Measurements from ENCODE around the gene KRTCAP3. TPM values are rescaled to one million over a fixed set of nuclear protein-coding genes. Genes with fewer than 3 reads are reported as not detected.

KRTCAP3 gene
- total and polyA plus RNA-seq, 2 of the 4 experiments (the other 2 are of a cell fraction) = 1.5 TPM; not detected in 1

DNA sequence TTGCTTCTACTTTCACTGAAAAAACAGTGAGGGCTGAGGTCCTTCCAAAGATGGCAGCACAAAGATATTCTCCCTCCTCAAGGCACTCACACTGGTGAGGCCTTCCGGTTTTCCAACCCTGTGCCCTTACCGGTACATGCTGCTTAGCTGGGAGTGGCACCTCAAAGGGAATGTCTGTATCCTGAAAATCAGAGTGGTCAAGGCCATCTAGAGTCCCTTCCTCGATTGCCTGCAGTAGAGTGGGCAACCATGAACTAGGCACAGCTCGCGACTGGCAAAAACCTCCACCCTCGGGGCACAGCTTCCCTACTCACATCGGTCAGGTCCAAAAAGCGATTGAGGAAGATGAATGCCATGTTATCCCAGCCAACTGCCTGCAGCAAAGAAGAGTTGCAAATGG, 3.4 kb downstream of the KRTCAP3 start:
- Histone ChIP-seq H3K23ac (ENCODE audit: low read depth, low read length) (no peak overlapping the region), H3K27me3 (ENCODE audit: control insufficient read depth, insufficient read depth, low read length) (no peaks in the 10 kb centered on the region), H3K4ac (ENCODE audit: low read depth, low read length) (no peak overlapping the region), H3K9me3 (ENCODE audit: control insufficient read depth, insufficient read depth, low read length) (no peaks in the 10 kb centered on the region), H4K20me1 (ENCODE audit: insufficient read depth, low read length) (peaks cover 4% of the 10 kb centered on the region), H4K91ac (ENCODE audit: insufficient read depth, low read depth, low read length) (no peak overlapping the region), H3K4me1 (ENCODE audit: control insufficient read depth, insufficient read depth, low read length) (no peaks in the 10 kb centered on the region), H2AK9ac (replicated peaks; ENCODE audit: low read depth, low read length, poor library complexity) (no peak overlapping the region), H3K9ac (ENCODE audit: low read depth, low read length) (no peak overlapping the region), H2AFZ (replicated peaks; ENCODE audit: low read length, poor library complexity) (no peak overlapping the region), H3K36me3 (ENCODE audit: control insufficient read depth, insufficient read depth, low read length) (peaks cover 43% of the 10 kb centered on the region), H3K18ac (ENCODE audit: low read depth, low read length) (no peak overlapping the region), H3K4me2 (ENCODE audit: low read depth, low read length) (no peak overlapping the region), H3K79me1 (ENCODE audit: low read depth in 1 of 2, low read length in 2 of 2) (no peaks in the 10 kb centered on the region; a peak in 1 of 4 replicates), H2BK5ac (ENCODE audit: low read depth, low read length, poor library complexity, severe bottlenecking) (no peak overlapping the region), H2BK20ac (ENCODE audit: low read depth, low read length) (no peak overlapping the region), H3K56ac (ENCODE audit: extremely low read depth, insufficient read depth, low read length) (no peak overlapping the region), H2AK5ac (ENCODE audit: low read depth, low read length) (no peak overlapping the region), H2BK15ac (ENCODE audit: low read depth, low read length) (no peak overlapping the region), H3K27ac (ENCODE audit: insufficient read depth, low read length) (no peak overlapping the region), H3K14ac (replicated peaks; ENCODE audit: low read depth, low read length) (no peak overlapping the region), H2BK120ac (ENCODE audit: low read depth, low read length) (no peak overlapping the region), H3K9me1 (ENCODE audit: insufficient read depth, low read length) (no peaks in the 10 kb centered on the region), H4K8ac (ENCODE audit: low read depth in 2 of 2, low read length in 2 of 2) (no peak overlapping the region), H4K5ac (ENCODE audit: low read depth, low read length) (no peak overlapping the region), H3K4me3 (ENCODE audit: insufficient read depth, low read depth, low read length) (no peak overlapping the region)
- no TSS peak for BruUV-seq (replicated peaks)
- ChIA-PET CTCF (no interaction called here), POLR2A (ENCODE audit: unreplicated experiment) (interaction anchor here (0.5 kb wide), 1 partner anchor 9 kb away, joined by 3 read pairs; no protein-coding TSS in a partner anchor)
- ATAC-seq (ENCODE audit: low read depth) = no peak
- DNase-seq = no peak
- WGBS, 2 experiments (ENCODE audit: extremely low coverage in 2 of 2, insufficient read length in 1 of 2) = 83% methylated on average over 2 of the region's 8 CpGs; no CpG with 5 or more reads in 1 of the 2 experiments
- intact Hi-C loops (cut with micrococcal nuclease) (no loop called here), in situ Hi-C loops (cut with MboI; ENCODE audit: low sequenced_read_pairs) (no loop called here), dilution Hi-C loops (cut with HindIII; ENCODE audit: low sequenced_read_pairs, unreplicated experiment) (no loop called here)
- TF ChIP-seq FOS (IDR thresholded peaks at IDR 0.05; ENCODE audit: low read depth, low read length) (no peak), RAD21 (IDR thresholded peaks at IDR 0.05; ENCODE audit: low read length) (no peak), RFX5 (IDR thresholded peaks at IDR 0.05; ENCODE audit: low read depth, low read length) (no peak), POLR2A (IDR thresholded peaks at IDR 0.05; ENCODE audit: low read depth, low read length) (no peak), SMC3 (IDR thresholded peaks at IDR 0.05; ENCODE audit: low read depth, low read length) (no peak), NFE2L2 (IDR thresholded peaks at IDR 0.05; ENCODE audit: low read depth, low read length) (no peak), RCOR1 (IDR thresholded peaks at IDR 0.05; ENCODE audit: insufficient replicate concordance, low read length) (no peak)
- TF ChIP-seq, protein P1, sequence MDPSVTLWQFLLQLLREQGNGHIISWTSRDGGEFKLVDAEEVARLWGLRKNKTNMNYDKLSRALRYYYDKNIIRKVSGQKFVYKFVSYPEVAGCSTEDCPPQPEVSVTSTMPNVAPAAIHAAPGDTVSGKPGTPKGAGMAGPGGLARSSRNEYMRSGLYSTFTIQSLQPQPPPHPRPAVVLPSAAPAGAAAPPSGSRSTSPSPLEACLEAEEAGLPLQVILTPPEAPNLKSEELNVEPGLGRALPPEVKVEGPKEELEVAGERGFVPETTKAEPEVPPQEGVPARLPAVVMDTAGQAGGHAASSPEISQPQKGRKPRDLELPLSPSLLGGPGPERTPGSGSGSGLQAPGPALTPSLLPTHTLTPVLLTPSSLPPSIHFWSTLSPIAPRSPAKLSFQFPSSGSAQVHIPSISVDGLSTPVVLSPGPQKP (IDR thresholded peaks at IDR 0.05; ENCODE audit: borderline replicate concordance, low read depth, low read length) = no peak

Data from IMR-90 (cell line).